Stimulated activated CD8-positive, alpha-beta memory T cell treated with anti-CD3 and anti-CD28 coated beads, Interleukin-12 subunit alpha, Interleukin-12 subunit beta, amount 100 ng/mL, for 1 hour (primary cell): ENCODE measurements around the gene MFF.
"Not testable (repeated sequence)": the region's sequence is repeated elsewhere in the genome, so short reads cannot be mapped to it uniquely, and the experiment has no call there.

Experiments
- DNase-seq: peaks from one replicate; pipeline ENCODE4 v3.0.0-alpha.2; 2020; ENCODE audit warnings: low read depth

The MFF gene

DNA sequence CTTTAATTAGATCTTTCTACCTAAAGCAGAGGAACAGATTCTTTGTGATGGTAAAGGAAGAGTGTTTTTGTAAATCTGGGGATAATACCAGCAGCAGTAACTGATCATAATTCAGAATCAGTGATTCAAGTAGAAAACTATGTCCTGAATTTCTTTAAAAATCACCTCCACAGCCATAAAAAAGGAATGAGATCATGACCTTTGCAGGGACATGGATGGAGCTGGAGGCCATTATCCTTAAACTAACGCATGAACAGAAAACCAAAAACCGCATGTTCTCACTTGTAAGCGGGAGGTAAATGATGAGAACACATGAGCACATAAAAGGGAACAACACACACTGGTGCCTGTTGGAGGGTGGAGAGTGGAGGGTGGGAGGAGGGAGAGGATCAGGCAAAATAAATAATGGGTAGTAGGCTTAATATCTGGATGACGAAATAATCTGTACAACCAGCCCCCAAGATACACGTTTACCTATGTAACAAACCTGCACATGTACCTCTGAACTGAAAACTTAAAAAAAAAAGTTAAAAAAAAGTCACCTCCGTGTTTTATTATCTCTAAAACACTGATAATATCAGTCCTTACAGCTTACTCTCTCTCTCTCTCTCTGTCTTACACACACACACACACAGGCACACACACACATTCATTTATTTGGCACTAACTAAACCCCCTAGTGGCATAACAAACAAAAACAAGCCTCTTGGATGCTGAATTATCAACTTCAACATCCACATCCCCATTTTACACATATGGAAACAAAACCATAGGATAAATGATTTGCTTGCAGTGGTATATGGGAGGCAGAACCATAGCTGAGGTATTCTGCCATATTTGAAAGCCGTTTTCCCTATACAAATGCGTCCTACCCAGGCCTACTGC, 52.7 kb downstream of the MFF start:
- DNase-seq: no peak

DNA sequence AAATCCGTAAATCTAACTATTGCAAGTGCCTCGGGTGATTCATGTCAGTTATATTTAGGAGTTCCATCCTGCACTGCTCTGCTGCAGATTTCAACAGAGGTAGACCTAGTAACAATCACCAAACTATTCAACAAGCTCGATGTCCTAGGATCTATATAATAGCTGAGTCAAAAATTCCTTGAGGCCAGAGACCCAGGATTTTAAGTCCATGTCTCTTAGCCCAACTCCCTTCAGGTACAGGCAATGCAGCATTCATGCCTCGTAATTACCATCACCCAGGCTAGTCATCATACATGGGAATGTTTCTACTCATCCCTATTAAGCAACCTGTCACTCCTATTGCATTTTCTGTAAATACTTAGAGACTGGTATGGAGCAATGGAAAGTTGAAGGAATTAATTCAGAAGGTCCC, 53.3 kb downstream of the MFF start:
- DNase-seq: no peak

DNA sequence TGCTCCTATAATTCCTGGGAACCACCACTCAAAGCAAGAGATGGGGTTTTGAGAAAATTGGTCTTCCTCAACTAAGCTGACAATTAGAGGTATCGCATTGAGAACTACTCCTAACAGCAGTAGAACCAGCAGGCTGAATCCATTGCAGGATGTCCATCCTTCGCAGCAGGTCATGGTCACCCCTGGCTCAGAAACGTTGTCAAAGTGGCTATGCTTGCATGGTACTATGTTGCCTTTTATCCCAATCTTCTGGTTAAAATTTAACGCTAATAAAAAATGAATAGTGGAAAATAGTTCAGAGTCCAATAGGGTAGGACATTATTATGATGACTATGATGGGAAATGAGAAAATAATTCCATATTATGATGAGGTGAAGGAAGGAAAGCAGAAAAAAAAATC, 54.0 kb downstream of the MFF start, which contains the start of gene TM4SF20:
TSS of gene TM4SF20 (minus strand) at position 212 of the 400 bp plus-strand sequence. CDS start at position 174, 38 bp downstream.
- DNase-seq: no peak

DNA sequence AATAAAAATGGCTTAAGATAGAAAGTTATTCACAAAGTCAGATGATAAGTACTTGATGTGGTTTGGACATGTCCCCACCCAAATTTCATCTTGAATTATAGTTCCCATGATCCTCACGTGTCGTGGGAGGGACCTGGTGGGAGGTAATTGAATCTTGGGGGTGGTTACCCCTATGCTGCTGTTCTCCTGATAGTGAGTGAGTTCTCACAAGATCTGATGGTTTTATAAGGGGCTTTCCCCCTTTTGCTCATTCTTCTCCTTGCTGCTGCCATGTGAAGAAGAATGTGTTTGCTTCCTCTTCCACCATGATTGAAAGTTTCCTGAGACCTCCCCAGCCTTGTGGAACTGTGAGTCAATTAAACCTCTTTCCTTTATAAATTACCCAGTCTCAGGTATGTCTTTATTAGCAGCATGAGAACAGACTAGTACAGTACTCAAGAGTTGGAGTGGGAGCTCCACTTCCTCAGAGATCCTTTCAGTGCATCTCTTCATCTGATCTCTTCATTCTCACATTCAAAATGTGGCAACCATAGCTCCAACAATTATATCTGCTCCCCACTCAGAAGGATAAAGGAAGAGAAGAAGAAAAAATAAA, 57.3 kb downstream of the MFF start:
- not testable (repeated sequence) for DNase-seq

DNA sequence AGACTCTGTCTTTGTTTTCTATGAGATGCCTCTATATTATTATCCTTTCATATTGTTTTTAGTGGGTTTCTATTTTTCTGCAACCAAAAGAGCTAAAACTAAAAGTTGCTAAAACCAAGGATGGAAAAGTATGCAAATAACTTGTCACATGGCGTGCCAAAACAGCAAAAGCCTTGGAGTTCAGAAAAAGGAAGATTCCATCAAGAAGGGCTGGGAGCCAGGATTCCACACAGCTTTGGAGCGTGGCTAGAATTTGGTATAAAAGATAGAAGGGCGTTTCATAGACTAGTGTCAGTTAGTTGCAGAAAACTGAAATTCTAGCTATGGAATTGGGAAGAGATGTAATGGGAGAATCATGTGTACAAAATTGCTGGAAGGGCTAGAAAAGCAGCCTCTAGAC, 58.6 kb downstream of the MFF start:
- no peak for DNase-seq

DNA sequence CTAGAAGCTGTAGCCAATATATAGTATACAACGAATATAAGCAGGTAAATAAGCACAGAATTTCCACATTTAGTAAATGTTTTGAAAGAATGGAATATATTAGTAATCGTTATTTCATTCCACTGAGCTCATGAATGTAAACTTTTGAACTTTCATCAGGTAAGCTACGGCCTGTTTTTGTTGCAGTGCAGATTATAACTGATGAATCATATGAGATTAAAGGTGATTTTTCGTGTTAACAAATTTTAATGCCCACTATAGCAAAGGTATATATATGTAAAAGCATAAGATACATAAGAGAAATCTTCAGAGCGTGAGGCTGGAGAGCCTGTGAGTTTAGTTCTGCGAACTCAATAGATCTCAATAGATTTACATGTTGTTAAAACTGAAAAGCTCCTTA, 61.6 kb downstream of the MFF start:
- DNase-seq: no peak

DNA sequence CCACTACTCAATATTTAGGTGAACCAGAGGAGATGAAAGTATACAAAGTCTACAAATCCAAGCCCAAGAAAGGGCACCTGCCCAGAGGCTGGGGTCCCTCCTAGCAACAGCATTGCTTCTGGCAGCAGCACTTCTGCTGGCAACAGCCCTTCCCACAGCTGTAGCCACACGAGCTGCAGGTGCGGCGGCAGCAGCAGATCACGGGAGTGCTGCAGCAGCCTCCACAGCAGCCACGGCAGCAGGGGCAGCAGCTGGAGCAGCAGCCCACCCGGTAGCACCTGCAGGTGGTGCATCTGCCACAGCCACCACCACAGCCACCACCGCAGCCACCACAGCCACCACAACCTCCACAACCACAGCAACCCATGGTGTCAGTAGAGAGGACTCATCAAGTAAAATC, 62.5 kb downstream of the MFF start, which contains the start of gene SCYGR1:
TSS of gene SCYGR1 (minus strand) at position 367 of the 400 bp plus-strand sequence. CDS start at position 367, 0 bp downstream.
- not testable (repeated sequence) for DNase-seq

DNA sequence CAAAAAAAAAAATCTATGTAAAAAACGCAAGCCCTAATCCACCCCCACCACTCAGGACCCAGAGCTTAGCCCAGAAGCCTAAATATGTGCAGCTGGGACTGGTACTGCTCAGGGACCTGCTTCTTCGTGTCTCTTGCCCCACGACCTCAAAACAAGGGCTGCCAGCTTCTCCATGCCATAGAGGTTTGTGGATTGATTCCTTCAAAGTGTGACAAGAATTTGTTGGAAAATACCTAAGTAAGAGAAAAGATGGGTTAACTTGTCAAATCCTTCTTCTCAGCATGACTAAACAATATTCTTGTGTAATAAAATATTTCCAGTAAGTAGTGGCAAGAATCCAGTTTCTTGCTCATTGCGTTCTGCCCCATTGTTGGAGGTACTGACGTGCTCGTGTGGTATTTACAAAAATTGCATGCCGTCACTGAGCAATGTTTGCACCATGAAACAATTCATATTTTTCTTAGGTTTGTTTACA, 63.5 kb downstream of the MFF start:
- no peak for DNase-seq

DNA sequence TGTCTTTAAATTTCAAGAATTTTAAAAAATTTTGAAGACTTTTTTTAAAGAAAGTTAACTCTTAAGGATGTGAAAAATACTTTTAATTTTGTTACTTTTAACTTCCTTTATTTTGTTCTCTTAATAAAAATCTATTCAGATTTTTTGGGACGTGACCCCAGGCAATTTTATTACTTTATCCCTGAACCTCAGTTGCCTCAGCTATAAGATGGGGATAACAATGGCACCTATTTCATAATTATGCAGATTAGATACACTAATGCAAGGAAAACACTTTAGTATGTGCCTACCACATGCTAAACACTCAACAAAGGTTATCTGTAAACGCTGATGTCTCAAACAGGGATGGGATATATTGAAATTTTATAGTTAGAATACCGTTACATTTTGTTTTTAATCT, 64.2 kb downstream of the MFF start:
- DNase-seq: no peak

DNA sequence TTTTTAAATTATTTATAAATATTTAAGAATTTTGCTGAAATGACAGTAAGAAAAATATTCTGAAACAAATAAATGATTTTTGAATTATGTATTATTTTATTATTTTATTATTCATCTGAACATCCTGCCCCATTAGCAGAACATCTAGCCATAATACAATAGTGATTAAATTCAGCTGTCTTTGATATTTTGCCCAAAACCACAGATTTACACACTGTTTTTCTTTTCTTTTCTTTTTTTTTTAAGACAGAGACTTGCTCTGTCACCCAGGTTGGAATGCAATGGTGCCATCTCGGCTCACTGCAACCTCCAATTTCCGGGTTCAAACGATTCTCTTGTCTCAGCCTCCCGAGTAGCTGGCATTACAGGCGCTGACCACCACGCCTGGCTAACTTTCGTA, 64.6 kb downstream of the MFF start:
- no peak for DNase-seq

DNA sequence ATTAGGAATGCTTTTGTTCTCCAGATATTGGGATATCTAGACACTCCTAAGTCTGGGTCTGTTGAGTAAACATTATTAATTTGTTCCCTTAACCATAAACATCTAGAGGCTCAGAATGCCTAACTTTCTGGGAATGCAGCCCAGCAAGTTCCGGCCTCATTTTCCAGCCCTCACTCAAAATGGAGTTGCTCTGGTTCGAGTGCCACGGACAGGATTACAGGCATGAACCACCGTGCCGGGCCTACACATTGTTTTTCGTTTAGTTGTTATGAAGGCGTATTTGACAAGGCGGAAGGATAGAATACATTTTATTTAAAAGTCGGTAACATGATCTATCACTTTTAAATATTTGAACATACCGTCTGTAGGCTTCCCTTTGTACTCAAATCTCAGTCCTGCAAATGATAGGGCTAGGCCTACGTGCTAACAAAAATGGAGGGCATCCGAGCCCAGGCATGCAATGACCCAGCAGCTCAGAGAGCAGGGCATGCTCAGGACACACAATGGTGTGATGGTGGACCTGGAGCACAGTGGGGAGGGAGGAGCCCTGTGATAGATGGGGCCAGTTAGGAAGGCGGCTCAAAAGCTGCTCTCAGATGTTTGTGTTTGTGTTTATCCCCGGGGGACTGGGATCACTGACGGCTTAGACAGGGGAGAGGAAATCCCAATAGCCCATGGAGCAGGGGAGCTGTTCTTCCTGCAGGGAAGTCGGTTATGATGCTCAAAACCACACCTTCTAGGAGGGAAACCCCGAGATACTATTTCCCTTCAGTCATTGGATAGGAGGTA, 65.6 kb downstream of the MFF start:
- no peak for DNase-seq

DNA sequence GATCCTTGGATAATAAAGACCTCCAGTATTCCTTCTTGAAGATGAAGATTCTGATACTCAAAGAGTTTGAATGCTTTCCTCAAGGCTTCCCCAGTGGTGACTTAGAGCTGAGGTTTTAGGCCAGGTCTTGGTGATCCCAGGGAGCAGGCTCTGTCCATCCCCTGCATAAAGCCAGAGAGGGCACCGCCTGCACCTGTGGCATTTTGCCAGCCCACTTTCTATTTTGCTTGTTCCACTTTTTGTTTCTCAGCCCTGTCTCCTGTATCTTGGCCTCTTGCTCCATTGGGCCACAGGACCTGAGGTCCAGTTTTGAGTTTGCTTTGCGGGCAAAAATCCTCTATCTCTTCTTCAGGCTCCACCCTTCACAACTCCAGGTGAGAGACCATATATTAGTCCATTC, 69.3 kb downstream of the MFF start:
- no peak for DNase-seq

DNA sequence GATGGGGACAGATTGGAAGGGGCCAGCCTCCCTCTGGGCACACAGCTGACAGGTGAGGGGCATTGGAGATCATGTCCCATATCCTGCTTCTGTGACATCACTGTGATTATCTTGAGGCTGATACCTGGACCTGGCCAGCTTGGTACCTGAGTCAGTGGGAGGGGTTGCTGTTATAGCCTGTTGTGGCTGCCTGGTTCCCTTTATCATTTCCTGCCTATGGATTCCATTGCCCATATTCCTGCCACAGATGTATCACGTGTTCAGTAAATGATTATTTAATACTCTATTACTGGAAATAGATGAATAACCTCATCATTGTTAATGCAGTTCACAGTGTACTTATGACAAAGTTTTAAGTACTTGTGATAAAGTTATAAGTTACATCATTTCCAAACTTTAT, 70.5 kb downstream of the MFF start:
- DNase-seq: no peak

DNA sequence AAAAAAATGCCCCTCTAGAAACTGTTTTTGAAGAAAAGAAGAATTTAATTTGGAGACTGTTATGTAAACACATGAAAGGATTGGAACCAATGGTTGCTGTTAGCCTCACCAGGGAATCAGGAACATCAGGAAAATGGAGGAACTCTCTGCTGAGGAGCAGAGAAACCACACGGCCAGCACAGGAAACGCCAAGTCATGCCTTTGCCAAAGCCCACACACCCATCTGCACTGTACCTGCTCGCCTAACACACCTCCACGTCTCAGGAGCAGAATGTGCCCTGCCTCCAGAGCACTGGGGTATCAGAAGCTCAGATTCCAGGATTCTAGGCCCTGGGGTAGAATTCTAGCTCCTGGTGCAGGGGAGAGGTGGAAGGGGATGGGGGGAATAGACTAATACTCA, 72.5 kb downstream of the MFF start:
- no peak for DNase-seq

DNA sequence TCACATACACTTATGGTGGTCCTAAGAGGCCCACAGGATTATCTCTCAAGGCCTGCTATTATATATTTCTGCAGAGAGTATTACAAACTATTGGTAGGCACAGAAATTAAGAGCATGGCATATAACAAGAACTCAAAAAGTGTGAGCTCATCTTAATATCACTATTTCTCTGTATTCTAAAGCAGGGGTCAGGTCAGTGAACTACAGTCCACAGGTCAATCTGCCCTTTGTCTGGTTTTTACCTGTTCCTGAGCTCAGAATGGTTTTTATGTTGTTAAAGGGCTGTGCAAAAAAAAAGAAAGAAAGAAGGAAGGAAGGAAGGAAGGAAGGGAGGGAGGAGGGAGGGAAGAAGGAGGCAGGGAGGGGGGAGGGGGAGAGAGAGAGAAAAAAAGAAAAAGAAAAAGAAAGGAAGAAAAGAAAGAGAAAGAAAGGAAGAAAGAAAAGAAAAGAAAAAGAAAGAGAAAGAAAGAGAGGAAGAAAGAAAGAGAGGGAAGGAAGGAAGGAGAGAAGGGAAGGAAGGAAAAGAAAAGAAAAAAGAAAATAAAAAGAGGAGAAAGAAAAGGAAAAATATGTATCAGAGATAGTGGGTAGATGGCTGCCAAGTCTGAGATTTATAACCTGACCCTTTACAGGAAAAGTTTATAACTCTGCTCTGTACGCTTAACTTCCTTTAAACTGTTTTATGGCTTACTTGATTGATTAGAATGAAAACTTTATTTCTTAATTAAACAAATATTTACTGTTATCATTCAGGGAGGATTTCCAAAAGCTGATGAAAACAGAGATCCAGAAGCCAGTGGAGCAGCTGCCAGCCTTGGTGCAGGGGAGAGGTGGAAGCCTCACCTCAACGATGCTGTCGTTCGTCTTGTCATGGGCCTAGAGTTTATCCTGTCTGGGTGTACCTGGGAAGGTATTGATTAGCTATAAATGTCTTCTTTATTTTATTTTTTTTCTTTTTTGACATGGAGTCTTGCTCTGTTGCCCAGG, 73.9 kb downstream of the MFF start:
- DNase-seq: no peak

DNA sequence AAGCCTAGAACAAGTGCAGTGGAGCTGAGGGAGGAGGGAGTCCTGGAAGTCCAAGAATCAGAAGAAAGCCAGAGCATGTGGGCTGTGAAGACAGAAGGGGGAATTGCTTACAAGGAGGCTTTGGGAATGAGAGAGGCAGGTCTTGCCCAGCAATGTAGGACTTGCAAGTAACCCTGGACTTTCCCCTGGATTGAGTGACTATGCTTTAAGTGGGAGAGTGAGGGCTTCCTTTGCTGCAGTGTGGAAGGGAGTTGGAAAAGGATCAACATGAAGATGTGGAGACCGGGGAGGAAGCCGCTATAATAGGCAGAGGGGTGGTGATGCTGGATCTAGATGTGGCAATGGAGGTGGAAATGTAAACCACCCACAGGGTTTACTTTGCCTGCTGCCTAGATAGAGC, 76.5 kb downstream of the MFF start:
- no peak for DNase-seq

DNA sequence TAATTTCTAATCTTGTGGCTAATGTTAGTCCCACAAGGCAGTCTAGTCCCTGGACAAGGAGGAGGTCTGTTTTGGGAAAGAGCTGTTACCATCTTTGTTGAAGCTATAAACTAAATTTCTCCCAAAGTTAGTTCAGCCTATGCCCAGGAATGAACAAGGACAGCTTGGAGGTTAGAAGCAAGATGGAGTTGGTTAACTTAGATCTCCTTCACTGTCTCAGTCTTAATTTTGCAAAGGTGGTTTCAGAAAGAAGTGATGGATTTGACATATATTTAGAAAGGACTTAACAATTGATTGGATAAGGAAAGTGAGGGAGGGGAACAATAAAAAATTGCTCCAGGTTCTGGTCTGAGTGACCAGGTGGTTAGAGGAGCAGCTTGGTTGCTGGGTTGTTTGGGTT, 77.3 kb downstream of the MFF start:
- DNase-seq: no peak

DNA sequence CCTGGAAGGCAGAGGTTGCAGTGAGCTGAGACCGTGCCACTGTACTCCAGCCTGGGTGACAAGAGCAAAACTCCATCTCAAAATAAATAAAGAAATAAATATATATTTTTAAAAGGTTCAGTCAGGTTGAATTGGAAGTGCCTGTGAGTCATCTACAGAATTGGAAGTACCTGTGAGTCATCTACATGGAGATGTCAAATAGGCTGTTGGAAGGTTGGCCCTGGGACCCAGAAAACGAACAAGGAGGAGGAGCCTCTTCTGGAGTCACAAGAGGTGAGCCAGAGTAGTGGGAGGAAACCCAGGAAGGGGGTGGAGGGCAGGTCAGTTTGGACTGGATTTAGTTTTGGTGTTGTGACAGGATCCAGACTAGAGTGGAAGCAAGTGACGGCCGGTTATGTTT, 77.9 kb downstream of the MFF start:
- DNase-seq: no peak

DNA sequence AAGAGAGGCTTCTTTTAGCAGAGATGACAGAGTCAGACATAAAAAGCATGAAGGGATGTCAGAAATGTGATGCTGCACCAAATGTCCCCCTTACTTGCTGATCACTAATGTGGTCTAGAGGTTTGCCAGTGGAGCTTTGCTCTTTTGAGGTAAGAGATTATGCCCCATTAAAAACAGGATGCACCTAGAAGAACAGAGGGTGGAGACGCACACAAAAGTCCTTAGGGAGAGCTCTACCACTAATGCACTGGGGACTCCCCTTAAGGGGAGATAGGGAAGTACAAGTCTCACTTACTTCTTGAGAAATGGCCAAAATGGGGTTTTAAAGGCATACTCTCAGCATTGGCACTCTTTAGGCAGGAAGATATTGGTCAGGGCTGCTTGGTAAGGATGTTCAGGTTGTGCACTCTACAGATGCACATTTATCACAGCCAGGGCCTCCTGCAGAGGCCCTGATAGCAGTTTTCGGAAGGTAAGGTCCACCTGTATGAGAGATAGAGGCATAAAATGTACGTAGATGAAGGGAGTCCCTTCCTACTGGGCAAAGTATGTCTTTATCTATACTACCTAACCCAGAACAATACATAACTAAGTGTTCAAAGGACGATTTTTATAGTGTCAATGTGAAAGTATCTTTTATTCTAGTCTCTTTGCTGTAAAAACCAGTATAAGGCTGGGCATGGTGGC, 79.7 kb downstream of the MFF start:
- no peak for DNase-seq

DNA sequence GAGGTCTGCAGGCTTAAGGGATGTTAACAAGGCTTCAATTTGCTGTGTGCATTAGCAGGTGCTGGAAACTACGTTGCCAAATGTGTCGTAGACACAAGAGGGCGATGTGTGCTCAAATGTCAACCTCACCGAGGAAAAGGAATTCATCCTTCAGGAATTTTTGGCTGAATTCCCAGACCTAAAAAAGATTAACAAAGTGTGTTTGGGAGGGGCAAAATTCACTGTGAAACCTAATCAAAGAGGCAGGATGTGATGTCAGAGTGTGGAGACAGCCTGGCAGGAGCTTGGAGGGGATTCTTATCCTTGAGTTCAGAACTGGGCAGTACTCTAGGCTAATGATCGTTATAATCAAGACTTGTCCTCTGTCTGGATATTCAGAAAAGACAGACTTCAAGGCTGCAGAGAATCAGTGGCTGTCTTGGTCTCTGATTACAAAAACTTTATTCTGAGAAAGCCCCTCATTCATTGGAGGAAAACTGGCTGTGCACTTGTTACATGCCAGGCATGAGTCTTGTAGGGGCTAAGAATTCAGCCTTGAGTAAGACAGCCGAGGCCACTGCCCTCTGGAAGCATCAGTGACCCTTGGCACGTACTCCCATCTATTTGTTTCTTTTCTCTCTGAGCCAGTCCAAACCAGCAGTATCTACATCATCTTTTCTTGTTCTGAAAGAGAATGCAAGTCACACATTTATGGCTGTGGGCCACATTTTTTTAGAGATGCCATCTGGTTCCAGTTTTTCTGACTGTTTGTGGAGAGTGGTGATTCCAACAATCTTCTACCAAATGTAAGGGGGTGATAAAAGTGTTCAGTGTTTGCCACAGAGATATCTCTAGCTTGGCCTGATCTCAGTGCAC, 81.4 kb downstream of the MFF start:
- DNase-seq: no peak
